Motor neuron (in vitro differentiated cells): Measurements from ENCODE around the gene STS. TPM values are rescaled to one million over a fixed set of nuclear protein-coding genes. Genes with fewer than 3 reads are reported as not detected.

ENCODE experiments used
- total RNA-seq, 8 experiments: library from RNA; unstranded; fragments of 300-600 nt; gene quantifications; 2 replicates each; pipeline versions ENCODE4 v1.2.3 to v1.2.4, GENCODE V29; 2022

STS gene
- total RNA-seq, 8 experiments from 2014 or later = 2.9 to 41.0 (median 7.4) TPM

Other genes starting within 250 kb of the STS start
- 10 to 100 TPM in 4 of 8 experiments, 1 to 10 TPM in 4; 5.4 to 17.7 (median 10.6) TPM for gene PUDP, start 441 bp downstream of the STS start, total RNA-seq